Thyroid gland (tissue), 4 donors: ENCODE data around the gene POLN.

Experiments used
- CTCF ChIP-seq, 6 experiments: fragments of 200-600 bp in 3 of 6; fragments of 450-650 bp in 3 of 6; sonication (generic) in 3 of 6; IDR thresholded peaks; one replicate each; pipeline ENCODE4 v1.5.1; 2016 to 2019; ENCODE audit warnings: antibody characterized with exemption in 6 of 6, mild to moderate bottlenecking in 2 of 6, inconsistent platforms in 1 of 6, moderate library complexity in 1 of 6
- POLR2A ChIP-seq, 2 donors: fragments of 450-650 bp; IDR thresholded peaks; one replicate each; pipeline ENCODE4 v1.6.1; 2017; ENCODE audit warnings: antibody characterized with exemption in 2 of 2, mild to moderate bottlenecking in 2 of 2, moderate library complexity in 1 of 2

GRCh38 chr4:2077537-2078460 lies 164.1 kb downstream of the POLN start:
- no peak for TF ChIP-seq CTCF (IDR thresholded peaks at IDR 0.05)
- no peak for TF ChIP-seq POLR2A (IDR thresholded peaks at IDR 0.05)
